GM18519 (cell line): ENCODE data around the gene HSD17B4.

Experiments used
- ATAC-seq: cut with Tn5 transposase; IDR thresholded peaks from one replicate; pipeline ENCODE4 v1.9.1; 2021; ENCODE audit warnings: mild to moderate bottlenecking, moderate library complexity; ENCODE audit not compliant: unreplicated experiment, low FRiP score

Gene HSD17B4

GRCh38 chr5:119583684-119584083 lies 131.4 kb downstream of the HSD17B4 start:
- no peak for ATAC-seq
